ENCODE results near the gene GRIP2. TPM values are rescaled to one million over a fixed set of nuclear protein-coding genes. Genes with fewer than 3 reads are reported as not detected.

The GRIP2 gene
- total and polyA plus RNA-seq, 2 of the 4 experiments (the other 2 are of a cell fraction), result 0.05 TPM; not detected in 1

GRCh38 chr3:14523792-14524191, 16.4 kb downstream of the GRIP2 start:
- DNase-seq (peak; percentile 53), ATAC-seq (ENCODE audit: low read depth) (peak; percentile 61)
- in situ Hi-C loops (cut with MboI; ENCODE audit: low sequenced_read_pairs) (no loop called here), intact Hi-C loops (cut with micrococcal nuclease) (no loop called here), dilution Hi-C loops (cut with HindIII; ENCODE audit: low sequenced_read_pairs, unreplicated experiment) (no loop called here)
- Histone ChIP-seq H3K9me3 (ENCODE audit: control insufficient read depth, insufficient read depth, low read length) (no peaks in the 10 kb centered on the region), H3K4me1 (ENCODE audit: control insufficient read depth, insufficient read depth, low read length) (peaks cover 2% of the 10 kb centered on the region; the same call in 1 of the 2 replicates), H3K56ac (ENCODE audit: extremely low read depth, insufficient read depth, low read length) (no peak overlapping the region), H4K20me1 (ENCODE audit: insufficient read depth, low read length) (no peaks in the 10 kb centered on the region), H2BK120ac (ENCODE audit: low read depth, low read length) (no peak overlapping the region), H3K36me3 (ENCODE audit: control insufficient read depth, insufficient read depth, low read length) (no peaks in the 10 kb centered on the region), H2BK20ac (ENCODE audit: low read depth, low read length) (no peak overlapping the region), H2AK9ac (replicated peaks; ENCODE audit: low read depth, low read length, poor library complexity) (no peak overlapping the region), H3K14ac (replicated peaks; ENCODE audit: low read depth, low read length) (no peak overlapping the region), H4K8ac (ENCODE audit: low read depth in 2 of 2, low read length in 2 of 2) (no peak overlapping the region), H3K27me3 (ENCODE audit: control insufficient read depth, insufficient read depth, low read length) (peaks cover 17% of the 10 kb centered on the region), H2BK15ac (ENCODE audit: low read depth, low read length) (no peak overlapping the region), H3K9ac (ENCODE audit: low read depth, low read length) (no peak overlapping the region), H3K79me1 (ENCODE audit: low read depth in 1 of 2, low read length in 2 of 2) (no peaks in the 10 kb centered on the region), H4K91ac (ENCODE audit: insufficient read depth, low read depth, low read length) (no peak overlapping the region), H2AK5ac (ENCODE audit: low read depth, low read length) (no peak overlapping the region), H2BK5ac (ENCODE audit: low read depth, low read length, poor library complexity, severe bottlenecking) (no peak overlapping the region), H3K4me2 (ENCODE audit: low read depth, low read length) (no peak overlapping the region), H3K23ac (ENCODE audit: low read depth, low read length) (no peak overlapping the region), H3K4ac (ENCODE audit: low read depth, low read length) (no peak overlapping the region), H3K18ac (ENCODE audit: low read depth, low read length) (no peak overlapping the region), H3K27ac (ENCODE audit: insufficient read depth, low read length) (no peak overlapping the region), H3K9me1 (ENCODE audit: insufficient read depth, low read length) (no peaks in the 10 kb centered on the region), H3K4me3 (ENCODE audit: insufficient read depth, low read depth, low read length) (no peak overlapping the region), H4K5ac (ENCODE audit: low read depth, low read length) (no peak overlapping the region), H2AFZ (replicated peaks; ENCODE audit: low read length, poor library complexity) (peak overlapping the region; percentile 24)
- no CpG with 5 or more reads among the region's 7 CpGs for WGBS, 2 experiments (ENCODE audit: extremely low coverage in 2 of 2, insufficient read length in 1 of 2)
- ChIA-PET CTCF (no interaction called here), POLR2A (ENCODE audit: unreplicated experiment) (no interaction called here)
- no TSS peak for BruUV-seq (replicated peaks)
- TF ChIP-seq SMC3 (IDR thresholded peaks at IDR 0.05; ENCODE audit: low read depth, low read length), result no peak
- TF ChIP-seq MXI1 (IDR thresholded peaks at IDR 0.05; ENCODE audit: borderline replicate concordance, low read depth, low read length), result no peak
- no peak for TF ChIP-seq CTCF (conservative IDR thresholded peaks at IDR 0.05; ENCODE audit: low read depth, low read length)
- TF ChIP-seq MAZ (IDR thresholded peaks at IDR 0.05; ENCODE audit: borderline replicate concordance, low read depth, low read length), result no peak
- no peak for TF ChIP-seq FOS (IDR thresholded peaks at IDR 0.05; ENCODE audit: low read depth, low read length)
- TF ChIP-seq USF2 (IDR thresholded peaks at IDR 0.05; ENCODE audit: low read depth, low read length), result no peak
- no peak for TF ChIP-seq RAD21 (IDR thresholded peaks at IDR 0.05; ENCODE audit: low read length)
- TF ChIP-seq RCOR1 (IDR thresholded peaks at IDR 0.05; ENCODE audit: insufficient replicate concordance, low read length), result no peak
- no peak for TF ChIP-seq MAFK (IDR thresholded peaks at IDR 0.05; ENCODE audit: low read depth, low read length)
- no peak for TF ChIP-seq ELK1 (IDR thresholded peaks at IDR 0.05; ENCODE audit: borderline replicate concordance, low read depth, low read length)
- no peak for TF ChIP-seq CEBPB (IDR thresholded peaks at IDR 0.05; ENCODE audit: low read depth, low read length)
- TF ChIP-seq CHD1 (IDR thresholded peaks at IDR 0.05; ENCODE audit: low read depth, low read length), result no peak
- TF ChIP-seq BHLHE40 (IDR thresholded peaks at IDR 0.05; ENCODE audit: low read depth, low read length), result no peak
- no peak for TF ChIP-seq NFE2L2 (IDR thresholded peaks at IDR 0.05; ENCODE audit: low read depth, low read length)
- TF ChIP-seq POLR2A (IDR thresholded peaks at IDR 0.05; ENCODE audit: low read depth, low read length), result no peak
- TF ChIP-seq RFX5 (IDR thresholded peaks at IDR 0.05; ENCODE audit: low read depth, low read length), result no peak

All from IMR-90 (cell line).